HUES64 (cell line): ENCODE measurements around the gene KIAA0825.
A peak's percentile ranks its signal among the peaks of the same experiment; 100 is the strongest.

ENCODE experiments used
- H3K27ac ChIP-seq: 2 replicates; pipeline ENCODE4 v1.7.0; 2013; ENCODE audit warnings: low read depth, low read length, inconsistent platforms
- H3K27me3 ChIP-seq: 2 replicates; pipeline ENCODE4 v1.6.1; 2013; ENCODE audit warnings: mild to moderate bottlenecking, low read length; ENCODE audit not compliant: insufficient read depth
- H3K36me3 ChIP-seq: 2 replicates; pipeline ENCODE4 v1.6.1; 2013; ENCODE audit warnings: mild to moderate bottlenecking, low read length; ENCODE audit not compliant: insufficient read depth
- H3K4me1 ChIP-seq: 2 replicates; pipeline ENCODE4 v1.6.1; 2013; ENCODE audit warnings: mild to moderate bottlenecking, low read length, moderate library complexity; ENCODE audit not compliant: insufficient read depth
- H3K4me3 ChIP-seq: 2 replicates; pipeline ENCODE4 v1.5.1; 2013; ENCODE audit warnings: mild to moderate bottlenecking, low read length, moderate library complexity
- H3K9ac ChIP-seq: 2 replicates; pipeline ENCODE4 v1.6.1; 2013; ENCODE audit warnings: mild to moderate bottlenecking, low read depth, low read length
- H3K9me3 ChIP-seq: 2 replicates; pipeline ENCODE4 v1.6.1; 2013; ENCODE audit warnings: low read depth, low read length; ENCODE audit not compliant: insufficient read depth
- WGBS: fragments of 150-250, 120-280 bp; methylation state at CpG from one replicate; pipeline ENCODE4 v1.1.7; 2013; ENCODE audit warnings: missing lambda C conversion rate; 5-methylcytosine and 5-hydroxymethylcytosine counted together

KIAA0825 gene

DNA sequence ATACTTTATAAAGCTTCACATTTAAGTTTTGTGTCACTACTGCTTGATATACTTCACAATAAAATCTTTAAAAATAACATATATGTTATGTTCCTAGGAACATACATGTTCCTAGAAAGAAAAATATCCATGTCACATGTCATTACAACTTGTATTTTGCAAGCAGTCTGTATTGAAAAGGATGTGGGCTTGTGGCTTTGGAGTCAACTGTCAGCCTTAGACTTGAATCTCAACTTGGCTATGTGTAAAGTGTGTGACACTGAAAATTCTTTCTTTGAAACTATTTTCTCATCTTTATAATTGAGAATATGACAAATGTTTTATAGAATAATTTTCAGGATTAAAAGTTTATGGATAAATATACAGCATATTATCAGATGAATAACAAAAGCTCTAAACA is 273.1 kb downstream of the KIAA0825 start:
- H3K9me3 ChIP-seq, result peaks cover 4% of the 10 kb centered on the region
- no peak overlapping the region for H3K27ac ChIP-seq
- no peak overlapping the region for H3K4me3 ChIP-seq
- H3K27me3 ChIP-seq, result no peaks in the 10 kb centered on the region
- H3K4me1 ChIP-seq, result peaks cover 19% of the 10 kb centered on the region; the same call in 1 of the 2 replicates
- H3K9ac ChIP-seq, result no peak overlapping the region
- peaks cover 28% of the 10 kb centered on the region for H3K36me3 ChIP-seq

DNA sequence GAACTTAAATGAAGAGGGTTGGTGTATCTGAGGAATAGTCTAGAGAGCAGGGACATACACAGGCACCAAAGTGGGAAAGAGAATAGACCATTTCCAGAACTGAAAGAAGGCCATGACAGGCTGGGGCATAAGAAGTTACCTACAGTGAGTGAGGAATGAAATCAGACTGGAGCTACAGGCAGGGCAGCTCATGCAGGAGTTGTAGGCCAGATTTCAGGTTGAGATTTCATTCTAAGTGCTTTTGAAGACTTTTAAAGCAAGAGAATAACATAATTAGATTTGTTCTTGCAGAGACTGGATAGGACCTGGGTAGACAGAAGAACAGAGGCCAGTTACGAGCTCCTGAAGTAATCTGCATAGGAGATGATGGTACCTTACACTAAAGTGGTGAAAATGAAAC is 280.8 kb downstream of the KIAA0825 start:
- Histone ChIP-seq H3K4me3 (no peak overlapping the region), H3K4me1 (no peaks in the 10 kb centered on the region)
- WGBS, result 92% methylated on average over 1 of the region's 1 CpG

DNA sequence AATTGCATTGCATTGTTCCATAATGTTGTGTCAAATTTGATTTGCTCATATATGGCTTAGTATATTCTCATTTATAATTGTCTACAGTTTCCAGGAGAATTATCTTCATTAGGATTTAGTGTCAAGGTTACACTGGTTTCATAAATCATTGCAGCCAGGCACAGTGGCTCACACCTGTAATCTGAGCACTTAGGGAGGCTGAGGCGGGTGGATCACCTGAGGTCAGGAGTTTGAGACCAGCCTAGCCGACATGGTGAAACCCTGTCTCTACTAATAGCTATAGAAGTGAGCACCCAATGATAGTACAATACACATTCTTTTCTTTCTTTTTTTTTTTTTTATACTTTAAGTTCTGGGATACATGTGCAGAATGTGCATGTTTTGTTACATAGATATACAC is 282.5 kb downstream of the KIAA0825 start:
- Histone ChIP-seq H3K27ac (no peak overlapping the region), H3K9ac (no peak overlapping the region), H3K36me3 (peaks cover 52% of the 10 kb centered on the region), H3K9me3 (0 out of 2 replicates have a peak, but pooled peaks cover 3% of the 10 kb centered on the region), H3K4me1 (no peaks in the 10 kb centered on the region), H3K4me3 (no peak overlapping the region), H3K27me3 (no peaks in the 10 kb centered on the region)
- WGBS, result 91% methylated on average over 2 of the region's 2 CpGs

More for the DNA sequence above, 280.8 kb downstream of the KIAA0825 start:
- H3K9me3 ChIP-seq, result 0 out of 2 replicates have a peak, but pooled peaks cover 3% of the 10 kb centered on the region
- H3K36me3 ChIP-seq, result peaks cover 63% of the 10 kb centered on the region
- H3K27ac ChIP-seq, result no peak overlapping the region
- H3K27me3 ChIP-seq, result no peaks in the 10 kb centered on the region
- no peak overlapping the region for H3K9ac ChIP-seq

DNA sequence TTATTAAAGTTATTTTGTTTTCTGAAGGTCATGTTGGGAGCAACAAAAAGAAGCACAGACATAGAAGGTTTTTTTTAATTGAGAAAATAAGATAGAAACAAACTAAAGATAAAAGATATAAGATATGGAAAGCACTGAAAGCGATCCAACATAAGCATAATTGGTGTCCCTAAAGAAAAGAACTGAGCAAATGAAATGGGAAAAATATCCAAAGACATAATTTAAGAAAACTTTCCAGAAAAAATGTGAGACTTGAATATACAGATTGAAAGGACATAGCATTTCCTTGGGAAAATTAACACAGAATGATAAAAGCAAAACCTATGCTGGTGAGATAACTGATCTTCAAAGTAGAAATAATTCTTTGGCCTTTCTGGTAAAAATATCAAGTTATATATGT is 289.3 kb downstream of the KIAA0825 start:
- peaks cover 12% of the 10 kb centered on the region for H3K36me3 ChIP-seq
- no CpG with 5 or more reads among the region's 1 CpG for WGBS
- peaks cover 20% of the 10 kb centered on the region; the same call in 1 of the 2 replicates for H3K9me3 ChIP-seq
- no peaks in the 10 kb centered on the region for H3K27me3 ChIP-seq
- no peak overlapping the region for H3K9ac ChIP-seq
- H3K4me3 ChIP-seq, result no peak overlapping the region
- H3K27ac ChIP-seq, result no peak overlapping the region
- no peaks in the 10 kb centered on the region for H3K4me1 ChIP-seq

DNA sequence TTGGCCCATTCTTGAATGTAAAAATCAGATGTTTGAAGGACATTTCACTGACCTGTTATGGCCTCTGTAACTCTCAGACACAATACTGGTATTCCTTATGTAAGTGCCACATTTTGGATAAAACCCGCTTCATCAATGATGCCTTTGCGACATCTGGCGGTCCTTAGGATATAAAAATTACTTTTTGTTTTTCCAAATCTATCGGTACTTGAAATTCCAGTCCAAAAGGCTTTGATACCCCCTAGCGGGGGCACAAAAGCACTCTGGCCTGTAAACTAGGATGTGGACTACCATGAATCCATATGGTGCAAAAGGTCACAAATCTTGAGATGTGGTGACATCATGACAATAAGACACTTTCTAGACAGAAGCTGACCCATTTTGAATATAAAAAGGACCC is 291.8 kb downstream of the KIAA0825 start:
- Histone ChIP-seq H3K4me1 (no peaks in the 10 kb centered on the region; the same call in 1 of the 2 replicates), H3K9ac (no peak overlapping the region), H3K27ac (no peak overlapping the region), H3K9me3 (peaks cover 20% of the 10 kb centered on the region; the same call in 1 of the 2 replicates), H3K36me3 (peaks cover 12% of the 10 kb centered on the region), H3K4me3 (no peak overlapping the region), H3K27me3 (no peaks in the 10 kb centered on the region)
- 95% methylated on average over 5 of the region's 5 CpGs for WGBS

DNA sequence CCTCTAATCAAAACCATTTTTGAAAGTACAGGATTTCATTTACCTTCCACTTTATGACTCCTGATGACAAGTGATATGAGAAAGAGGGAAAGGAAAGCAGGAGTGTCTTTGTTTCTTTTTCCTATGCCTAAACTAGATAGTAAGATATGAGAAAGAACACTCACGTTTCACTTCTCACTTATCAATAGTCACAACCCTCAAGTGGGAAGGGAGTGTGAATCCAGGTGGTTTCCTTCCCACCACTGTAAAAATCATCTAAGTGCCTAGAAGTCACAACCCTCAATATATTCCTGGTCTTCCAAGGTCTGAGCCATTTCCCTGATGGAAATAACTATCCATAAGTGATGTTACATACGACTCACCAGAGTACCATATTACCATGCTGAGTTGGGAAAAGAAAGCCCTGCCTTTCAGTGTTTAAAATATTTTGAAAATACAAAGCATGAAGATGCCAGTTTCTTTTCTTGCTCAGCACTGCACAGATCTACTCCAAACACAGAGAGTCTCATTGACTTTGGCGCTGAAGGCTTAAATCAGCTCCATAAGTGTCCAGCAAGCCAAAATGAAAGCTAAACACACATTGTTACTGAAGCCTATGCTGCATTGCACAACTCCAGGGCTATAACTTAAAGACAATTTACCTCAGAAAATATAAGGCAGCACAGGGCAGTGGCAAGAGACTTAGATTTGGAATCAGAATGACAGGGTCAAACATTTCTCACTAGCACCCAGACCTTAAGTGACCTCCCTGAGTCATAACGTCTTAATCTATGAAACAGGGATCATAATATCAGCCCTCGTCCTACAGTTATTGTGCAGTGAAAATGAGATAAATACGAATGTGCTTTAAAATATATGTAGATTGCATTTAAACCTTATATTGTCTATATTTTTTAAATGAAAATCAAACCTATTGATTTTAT is 301.2 kb downstream of the KIAA0825 start:
- H3K4me1 ChIP-seq, result peaks cover 13% of the 10 kb centered on the region
- no peaks in the 10 kb centered on the region for H3K27me3 ChIP-seq
- H3K27ac ChIP-seq, result 0 out of 2 replicates have a peak overlapping the region, but pooled peaks have one; percentile 31
- 98% methylated on average over 4 of the region's 6 CpGs for whole genome bisulfite sequencing
- H3K4me3 ChIP-seq, result no peak overlapping the region
- H3K36me3 ChIP-seq, result no peaks in the 10 kb centered on the region
- no peaks in the 10 kb centered on the region for H3K9me3 ChIP-seq
- no peak overlapping the region for H3K9ac ChIP-seq

DNA sequence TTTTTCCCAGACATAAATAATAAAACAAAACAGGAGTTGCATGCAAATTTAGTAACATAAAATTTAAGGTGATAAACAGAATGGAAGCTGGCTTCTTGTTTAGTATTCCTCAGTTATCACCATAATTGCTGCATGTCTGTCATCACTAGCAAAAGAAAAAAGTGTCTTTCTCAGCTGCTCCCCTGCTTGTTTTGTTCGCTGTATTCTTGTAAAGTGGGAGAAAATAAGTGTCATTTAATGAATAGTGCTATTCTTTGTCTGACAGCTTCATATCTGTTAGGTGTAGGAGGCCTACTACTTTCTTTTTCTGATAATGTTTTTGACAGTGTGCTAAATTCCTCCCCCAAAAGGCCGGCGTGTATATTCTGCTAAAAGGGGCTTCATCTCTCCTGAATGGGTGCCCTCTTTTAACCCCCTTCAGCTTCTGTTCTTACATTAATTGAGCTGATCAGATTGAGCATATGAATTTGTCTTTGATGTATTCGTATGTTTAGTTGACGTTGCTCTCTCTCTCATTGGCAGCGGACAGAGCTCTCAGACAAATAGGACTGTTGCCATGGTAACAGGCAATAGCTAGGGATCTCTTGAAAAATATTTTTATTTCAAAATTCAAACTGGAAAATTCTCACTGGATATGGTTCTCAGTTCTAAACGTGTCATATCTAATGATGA is 303.8 kb downstream of the KIAA0825 start:
- WGBS, result 89% methylated on average over 7 of the region's 7 CpGs
- no peak overlapping the region for H3K4me3 ChIP-seq
- no peaks in the 10 kb centered on the region for H3K27me3 ChIP-seq
- no peak overlapping the region for H3K27ac ChIP-seq
- H3K9ac ChIP-seq, result no peak overlapping the region
- peaks cover 13% of the 10 kb centered on the region for H3K4me1 ChIP-seq
- H3K9me3 ChIP-seq, result no peaks in the 10 kb centered on the region
- no peaks in the 10 kb centered on the region for H3K36me3 ChIP-seq

DNA sequence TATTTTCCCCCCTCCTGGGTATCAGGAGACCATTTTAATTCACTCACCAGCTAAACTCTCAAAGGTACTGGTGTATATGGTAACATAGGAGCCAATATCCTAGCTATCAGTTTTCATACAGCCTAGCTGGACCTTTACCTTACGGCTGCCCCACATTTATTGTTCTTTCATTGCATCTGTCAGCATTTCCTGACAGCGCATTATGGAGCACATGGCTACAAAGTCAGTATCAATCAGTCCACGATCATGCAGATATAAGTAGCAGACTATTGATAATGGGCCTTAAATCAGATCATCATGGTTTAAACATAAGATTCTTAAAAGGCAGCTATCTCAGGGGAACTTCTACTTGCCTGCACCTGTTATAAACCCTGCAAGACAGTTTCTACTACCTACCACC is 304.7 kb downstream of the KIAA0825 start:
- peaks cover 13% of the 10 kb centered on the region for H3K4me1 ChIP-seq
- H3K27me3 ChIP-seq, result no peaks in the 10 kb centered on the region
- H3K9ac ChIP-seq, result no peak overlapping the region
- 96% methylated on average over 3 of the region's 3 CpGs for WGBS
- H3K36me3 ChIP-seq, result 0 out of 2 replicates have a peak, but pooled peaks cover 3% of the 10 kb centered on the region
- no peaks in the 10 kb centered on the region for H3K9me3 ChIP-seq
- no peak overlapping the region for H3K4me3 ChIP-seq
- H3K27ac ChIP-seq, result no peak overlapping the region

DNA sequence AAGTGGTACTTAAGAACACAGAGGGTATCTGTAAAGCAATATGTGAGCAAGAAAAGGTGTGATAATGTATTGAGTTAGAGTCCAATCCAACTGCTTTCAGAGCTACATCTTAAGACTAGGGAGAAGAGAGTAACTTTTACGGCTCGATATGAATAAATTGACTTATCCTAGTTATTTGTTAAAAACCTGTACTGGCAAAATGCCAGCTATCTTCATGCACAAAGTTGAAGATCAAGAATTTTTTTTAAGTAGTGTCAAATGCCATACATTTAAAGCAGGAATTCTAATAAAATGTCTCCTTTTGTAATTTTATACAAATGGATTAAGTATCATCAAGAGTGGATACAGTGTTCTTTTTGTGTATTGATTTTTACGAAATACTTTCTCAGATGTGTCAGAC is 305.2 kb downstream of the KIAA0825 start:
- Histone ChIP-seq H3K9ac (no peak overlapping the region), H3K9me3 (no peaks in the 10 kb centered on the region), H3K27me3 (no peaks in the 10 kb centered on the region), H3K4me3 (no peak overlapping the region), H3K4me1 (peaks cover 11% of the 10 kb centered on the region), H3K36me3 (peaks cover 3% of the 10 kb centered on the region; the same call in 1 of the 2 replicates), H3K27ac (no peak overlapping the region)
- WGBS, result 98% methylated on average over 3 of the region's 3 CpGs

DNA sequence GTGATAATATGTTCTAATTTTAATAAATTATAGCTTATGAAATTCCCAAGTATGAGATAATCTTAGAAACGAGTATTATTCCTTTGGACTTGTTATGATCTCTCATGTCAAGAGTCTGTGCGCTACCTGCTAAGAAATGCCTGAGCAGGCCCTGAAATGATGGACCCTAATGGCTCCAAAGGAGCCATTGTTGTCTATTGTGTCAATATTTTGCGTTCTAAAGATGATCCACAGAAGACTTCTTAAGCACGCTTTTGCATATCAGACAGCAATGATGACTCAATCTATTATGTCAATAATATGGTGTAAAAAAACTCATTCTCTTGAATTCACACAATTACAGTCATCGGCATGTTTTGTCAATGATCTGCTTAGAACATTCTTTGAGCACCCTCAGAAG is 306.1 kb downstream of the KIAA0825 start:
- Histone ChIP-seq H3K4me3 (no peak overlapping the region), H3K36me3 (peaks cover 3% of the 10 kb centered on the region; the same call in 1 of the 2 replicates), H3K27ac (no peak overlapping the region), H3K9ac (no peak overlapping the region), H3K4me1 (peaks cover 6% of the 10 kb centered on the region), H3K27me3 (no peaks in the 10 kb centered on the region), H3K9me3 (no peaks in the 10 kb centered on the region)
- WGBS, result 94% methylated on average over 5 of the region's 5 CpGs

DNA sequence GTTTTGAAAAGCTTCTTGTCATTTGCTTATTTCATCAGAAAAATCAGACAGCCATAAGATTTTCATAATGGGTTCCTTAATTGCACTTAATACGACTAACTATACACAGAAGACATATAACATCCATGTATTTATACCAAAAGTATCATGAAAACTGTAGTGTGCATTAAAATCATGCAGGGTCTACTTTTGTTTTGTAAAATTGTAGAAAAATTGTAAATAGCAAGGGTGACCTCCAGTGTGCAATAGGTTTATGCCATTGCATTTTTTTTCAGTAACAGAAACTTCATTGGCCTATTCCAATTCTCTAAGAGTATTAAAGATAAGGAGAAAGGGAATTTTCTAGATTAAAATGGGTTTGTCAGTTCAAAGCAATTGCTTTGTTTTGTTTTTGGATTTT is 307.6 kb downstream of the KIAA0825 start:
- H3K27me3 ChIP-seq, result no peaks in the 10 kb centered on the region
- no peaks in the 10 kb centered on the region for H3K9me3 ChIP-seq
- no peak overlapping the region for H3K9ac ChIP-seq
- 0 out of 2 replicates have a peak, but pooled peaks cover 4% of the 10 kb centered on the region for H3K4me1 ChIP-seq
- peaks cover 3% of the 10 kb centered on the region; the same call in 1 of the 2 replicates for H3K36me3 ChIP-seq
- H3K27ac ChIP-seq, result no peak overlapping the region
- no peak overlapping the region for H3K4me3 ChIP-seq
- WGBS, result 100% methylated on average over 1 of the region's 1 CpG
